Breast epithelium (tissue), 4 donors: Measurements from ENCODE around the gene SLCO2B1. TPM values are rescaled to one million over a fixed set of nuclear protein-coding genes. Genes with fewer than 3 reads are reported as not detected.

Experiments
- DNase-seq, 2 donors: peaks; one replicate each; pipeline ENCODE4 v3.0.0-alpha.2; 2019; ENCODE audit warnings: low spot score in 2 of 2
- H3K27ac ChIP-seq, 2 donors: fragments of 200-600 bp; sonication (generic) in 1 of 2; one replicate each; pipeline ENCODE4 v1.5.1; 2016 to 2019; ENCODE audit warnings: mild to moderate bottlenecking in 1 of 2
- H3K27me3 ChIP-seq, 2 donors: fragments of 200-600 bp; sonication (generic) in 1 of 2; one replicate each; pipeline versions ENCODE4 v1.5.1 to v1.6.0; 2017 to 2019; ENCODE audit warnings: control low read depth in 1 of 2, mild to moderate bottlenecking in 1 of 2
- H3K36me3 ChIP-seq: fragments of 200-600 bp; one replicate; pipeline ENCODE4 v1.5.1; 2019
- H3K4me1 ChIP-seq, 2 donors: fragments of 200-600 bp; sonication (generic); one replicate each; pipeline ENCODE4 v1.5.1; 2016 to 2019; ENCODE audit warnings: control low read depth in 1 of 2
- H3K4me3 ChIP-seq, 3 donors: fragments of 200-600 bp; sonication (generic); 1 replicate in 2 of 3; 2 replicates in 1 of 3; pipeline ENCODE4 v1.5.1; 2016 to 2019; ENCODE audit warnings: mild to moderate bottlenecking in 3 of 3, moderate library complexity in 2 of 3
- H3K9me3 ChIP-seq, 2 donors: fragments of 200-600 bp; sonication (generic) in 1 of 2; one replicate each; pipeline ENCODE4 v1.5.1; 2016 to 2019; ENCODE audit warnings: control low read depth in 1 of 2
- CTCF ChIP-seq, 3 donors: fragments of 450-650 bp; IDR thresholded peaks; one replicate each; pipeline ENCODE4 v1.5.1; 2016 to 2017; ENCODE audit warnings: antibody characterized with exemption in 3 of 3, mild to moderate bottlenecking in 3 of 3, moderate library complexity in 3 of 3
- POLR2A ChIP-seq: fragments of 450-650 bp; IDR thresholded peaks from one replicate; pipeline ENCODE4 v1.6.1; 2016; ENCODE audit warnings: antibody characterized with exemption, mild to moderate bottlenecking, moderate library complexity
- POLR2AphosphoS5 ChIP-seq, 3 donors: sonication (generic); formaldehyde crosslinking; IDR thresholded peaks; one replicate each; pipeline ENCODE4 v1.6.1; 2017; ENCODE audit warnings: antibody characterized with exemption in 3 of 3
- intact Hi-C: fragments of 100-400 bp; cut with DNase I; formaldehyde crosslinking; loops from one replicate; pipeline ENCODE4 v1.15.1; 2023; ENCODE audit warnings: low total_unique reads
- total RNA-seq, 3 donors: library from RNA; depleted of rRNA; stranded (reverse); fragments of >200 nt; gene quantifications; one replicate each; pipeline ENCODE4 v1.1.0, GENCODE V29; 2016

The SLCO2B1 gene
- total RNA-seq, 3 donors from 2014 or later: 23.9 to 86.9 (median 32.3) TPM

- Histone ChIP-seq H3K4me3 (no peak overlapping the region), H3K27me3 (no peaks in the 10 kb centered on the region), H3K4me1 (no peaks in the 10 kb centered on the region), H3K27ac (no peak overlapping the region), H3K36me3 (no peaks in the 10 kb centered on the region), H3K9me3 (no peaks in the 10 kb centered on the region)
- no peak for DNase-seq
- intact Hi-C loops: loop anchor here (2.0 kb wide), 1 partner anchor 157 kb away; no protein-coding TSS in a partner anchor
- TF ChIP-seq CTCF (IDR thresholded peaks at IDR 0.05) (no peak), POLR2AphosphoS5 (IDR thresholded peaks at IDR 0.05) (no peak), POLR2A (no peak)
These were observed 13.3 kb downstream of the SLCO2B1 start for GRCh38 chr11:75163921-75164849.

DNA sequence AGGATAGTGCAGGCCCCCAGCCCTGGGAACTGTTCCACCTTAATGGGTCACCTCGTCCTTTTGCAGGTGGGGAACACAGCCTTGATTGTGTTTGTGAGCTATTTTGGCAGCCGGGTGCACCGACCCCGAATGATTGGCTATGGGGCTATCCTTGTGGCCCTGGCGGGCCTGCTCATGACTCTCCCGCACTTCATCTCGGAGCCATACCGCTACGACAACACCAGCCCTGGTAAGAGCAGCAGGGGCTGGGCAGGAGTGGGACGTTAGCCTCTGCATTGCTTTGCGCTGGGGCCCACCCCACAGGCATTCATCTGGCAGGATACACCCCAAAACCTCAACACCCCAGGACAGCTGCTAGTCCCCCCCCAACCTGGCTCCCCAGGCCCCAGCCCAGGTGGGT lies 14.8 kb downstream of the SLCO2B1 start:
- Histone ChIP-seq H3K4me3 (no peak overlapping the region), H3K27ac (no peak overlapping the region), H3K9me3 (no peaks in the 10 kb centered on the region), H3K36me3 (no peaks in the 10 kb centered on the region), H3K4me1 (no peaks in the 10 kb centered on the region), H3K27me3 (no peaks in the 10 kb centered on the region)
- intact Hi-C loops: no loop called here
- DNase-seq: no peak
- TF ChIP-seq POLR2AphosphoS5 (IDR thresholded peaks at IDR 0.05) (no peak), CTCF (IDR thresholded peaks at IDR 0.05) (no peak), POLR2A (no peak)

- no peak for TF ChIP-seq POLR2AphosphoS5 (IDR thresholded peaks at IDR 0.05)
- TF ChIP-seq CTCF (IDR thresholded peaks at IDR 0.05): no peak
- TF ChIP-seq POLR2A: no peak
- no peak for DNase-seq
- no peak overlapping the region for H3K27ac ChIP-seq
- H3K4me1 ChIP-seq: no peaks in the 10 kb centered on the region
- no peaks in the 10 kb centered on the region for H3K27me3 ChIP-seq
- H3K4me3 ChIP-seq: no peak overlapping the region
- intact Hi-C loops: no loop called here
- H3K36me3 ChIP-seq: no peaks in the 10 kb centered on the region
- no peaks in the 10 kb centered on the region for H3K9me3 ChIP-seq
These were observed 15.9 kb downstream of the SLCO2B1 start for GRCh38 chr11:75166791-75167190.

DNA sequence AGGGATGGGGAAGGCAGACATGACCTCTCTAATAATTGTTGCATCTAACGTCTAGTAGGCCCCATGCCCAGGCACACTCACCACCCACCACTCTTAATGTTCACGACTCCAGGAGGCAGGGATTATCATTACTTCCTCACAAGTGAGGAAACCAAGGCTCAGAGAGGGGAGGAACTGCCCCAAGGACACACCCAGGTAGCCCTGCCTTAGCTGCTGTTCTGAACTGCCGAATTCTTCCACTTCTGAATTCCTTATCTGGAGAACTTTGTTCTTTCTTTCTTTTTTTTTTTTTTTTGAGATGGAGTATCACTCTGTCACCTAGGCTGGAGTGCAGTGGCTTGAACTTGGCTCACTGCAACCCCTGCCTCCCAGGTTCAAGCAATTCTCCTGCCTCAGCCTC lies 16.7 kb downstream of the SLCO2B1 start:
- intact Hi-C loops: no loop called here
- Histone ChIP-seq H3K27ac (no peak overlapping the region), H3K27me3 (no peaks in the 10 kb centered on the region), H3K36me3 (no peaks in the 10 kb centered on the region), H3K4me1 (no peaks in the 10 kb centered on the region), H3K4me3 (no peak overlapping the region), H3K9me3 (no peaks in the 10 kb centered on the region)
- no peak for DNase-seq
- TF ChIP-seq CTCF (IDR thresholded peaks at IDR 0.05) (no peak), POLR2A (no peak), POLR2AphosphoS5 (IDR thresholded peaks at IDR 0.05) (no peak)

DNA sequence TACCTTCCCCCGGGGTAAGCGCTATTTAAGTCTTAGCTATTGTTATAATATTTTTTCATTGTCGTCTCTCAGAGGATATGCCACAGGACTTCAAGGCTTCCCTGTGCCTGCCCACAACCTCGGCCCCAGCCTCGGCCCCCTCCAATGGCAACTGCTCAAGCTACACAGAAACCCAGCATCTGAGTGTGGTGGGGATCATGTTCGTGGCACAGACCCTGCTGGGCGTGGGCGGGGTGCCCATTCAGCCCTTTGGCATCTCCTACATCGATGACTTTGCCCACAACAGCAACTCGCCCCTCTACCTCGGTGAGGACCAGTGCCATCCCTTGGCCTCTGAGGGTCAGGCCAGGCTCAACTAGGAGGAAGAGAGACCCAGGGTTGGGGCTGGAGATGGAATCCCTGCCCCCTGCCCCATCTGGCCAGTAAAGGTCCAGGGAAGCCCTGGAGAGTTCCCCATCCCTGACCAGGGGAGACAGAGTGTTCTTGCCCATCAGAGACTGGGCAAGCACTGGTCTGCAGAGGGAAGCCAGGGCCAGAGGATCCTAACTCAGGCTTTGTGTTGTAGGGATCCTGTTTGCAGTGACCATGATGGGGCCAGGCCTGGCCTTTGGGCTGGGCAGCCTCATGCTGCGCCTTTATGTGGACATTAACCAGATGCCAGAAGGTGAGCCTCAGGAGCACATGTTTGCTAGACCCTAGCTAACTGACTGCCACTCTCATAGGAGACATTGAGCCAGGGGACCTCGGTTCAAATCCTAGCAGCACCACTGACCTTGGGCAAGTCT lies 18.4 kb downstream of the SLCO2B1 start:
- Histone ChIP-seq H3K27ac (no peak overlapping the region), H3K36me3 (no peaks in the 10 kb centered on the region), H3K4me3 (no peak overlapping the region), H3K4me1 (no peaks in the 10 kb centered on the region), H3K9me3 (no peaks in the 10 kb centered on the region), H3K27me3 (no peaks in the 10 kb centered on the region)
- intact Hi-C loops: no loop called here
- no peak for DNase-seq
- TF ChIP-seq POLR2AphosphoS5 (IDR thresholded peaks at IDR 0.05): no peak
- TF ChIP-seq CTCF (IDR thresholded peaks at IDR 0.05): no peak
- TF ChIP-seq POLR2A: no peak
